ENCODE data around the gene PRRC2A.

- TF ChIP-seq CTCF (IDR thresholded peaks at IDR 0.05) (no peak), EP300 (IDR thresholded peaks at IDR 0.05) (no peak), POLR2A (IDR thresholded peaks at IDR 0.05) (no peak), POLR2AphosphoS5 (IDR thresholded peaks at IDR 0.05) (no peak)
Observed at GRCh38 chr6:31614684-31615578, 5.6 kb upstream of the PRRC2A start, which contains the start of gene AIF1.
